ENCODE results near the gene GPR84. TPM values are rescaled to one million over a fixed set of nuclear protein-coding genes. Genes with fewer than 3 reads are reported as not detected.

The GPR84 gene
- polyA plus RNA-seq, 1 donor (not counting 4 experiments of a cell fraction or from before 2014, with no cell fraction given): 0.12 TPM

- H4K20me1 ChIP-seq (ENCODE audit: control insufficient read depth, extremely low read depth, insufficient read depth, low read length): no peaks in the 10 kb centered on the region
- TF ChIP-seq, protein P1, sequence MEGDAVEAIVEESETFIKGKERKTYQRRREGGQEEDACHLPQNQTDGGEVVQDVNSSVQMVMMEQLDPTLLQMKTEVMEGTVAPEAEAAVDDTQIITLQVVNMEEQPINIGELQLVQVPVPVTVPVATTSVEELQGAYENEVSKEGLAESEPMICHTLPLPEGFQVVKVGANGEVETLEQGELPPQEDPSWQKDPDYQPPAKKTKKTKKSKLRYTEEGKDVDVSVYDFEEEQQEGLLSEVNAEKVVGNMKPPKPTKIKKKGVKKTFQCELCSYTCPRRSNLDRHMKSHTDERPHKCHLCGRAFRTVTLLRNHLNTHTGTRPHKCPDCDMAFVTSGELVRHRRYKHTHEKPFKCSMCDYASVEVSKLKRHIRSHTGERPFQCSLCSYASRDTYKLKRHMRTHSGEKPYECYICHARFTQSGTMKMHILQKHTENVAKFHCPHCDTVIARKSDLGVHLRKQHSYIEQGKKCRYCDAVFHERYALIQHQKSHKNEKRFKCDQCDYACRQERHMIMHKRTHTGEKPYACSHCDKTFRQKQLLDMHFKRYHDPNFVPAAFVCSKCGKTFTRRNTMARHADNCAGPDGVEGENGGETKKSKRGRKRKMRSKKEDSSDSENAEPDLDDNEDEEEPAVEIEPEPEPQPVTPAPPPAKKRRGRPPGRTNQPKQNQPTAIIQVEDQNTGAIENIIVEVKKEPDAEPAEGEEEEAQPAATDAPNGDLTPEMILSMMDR (optimal IDR thresholded peaks at IDR 0.05 in 1 of 3, IDR thresholded peaks at IDR 0.05 in 1 of 3, conservative IDR thresholded peaks at IDR 0.05 in 1 of 3; ENCODE audit: extremely low read depth in 1 of 3, insufficient read depth in 2 of 3, low read length in 3 of 3): no peak
- no peak for TF ChIP-seq EZH2 (IDR thresholded peaks at IDR 0.05; ENCODE audit: low read length)
- peak; percentile 80 for FAIRE-seq
Observed at GRCh38 chr12:54411391-54412241, 47.3 kb upstream of the GPR84 start.

GRCh38 chr12:54409267-54409666, 45.0 kb upstream of the GPR84 start:
- TF ChIP-seq EZH2 (IDR thresholded peaks at IDR 0.05; ENCODE audit: low read length): no peak
- TF ChIP-seq, protein P1 (optimal IDR thresholded peaks at IDR 0.05 in 1 of 3, IDR thresholded peaks at IDR 0.05 in 1 of 3, conservative IDR thresholded peaks at IDR 0.05 in 1 of 3; ENCODE audit: extremely low read depth in 1 of 3, insufficient read depth in 2 of 3, low read length in 3 of 3): no peak
- peaks cover 5% of the 10 kb centered on the region for H3K9me1 ChIP-seq (ENCODE audit: control insufficient read depth, extremely low read depth, insufficient read depth, low read length)
- no peak overlapping the region for H2AFZ ChIP-seq (ENCODE audit: control insufficient read depth, low read length)
- DNase-seq (ENCODE audit: low read depth, low spot score): no peak
- FAIRE-seq: no peak
- no peaks in the 10 kb centered on the region for H4K20me1 ChIP-seq (ENCODE audit: control insufficient read depth, extremely low read depth, insufficient read depth, low read length)
- no peak overlapping the region for H3K4me2 ChIP-seq (ENCODE audit: control insufficient read depth, extremely low read depth, insufficient read depth, low read depth, low read length)
- no peak overlapping the region for H3K27ac ChIP-seq (ENCODE audit: control insufficient read depth, insufficient read depth, low read length)
- H3K4me3 ChIP-seq (ENCODE audit: control insufficient read depth in 2 of 3, extremely low read depth in 1 of 3, insufficient read depth in 2 of 3, low read depth in 1 of 3, low read length in 3 of 3): no peak overlapping the region
- dilution Hi-C loops (cut with MboI; ENCODE audit: extremely low pct_ligation_motif_present, low sequenced_read_pairs): no loop called here
- H3K27me3 ChIP-seq (ENCODE audit: control insufficient read depth, extremely low read depth, insufficient read depth, low read length): no peaks in the 10 kb centered on the region
- peaks cover 45 to 51% of the 10 kb centered on the region in 2 experiments for H3K36me3 ChIP-seq (ENCODE audit: control insufficient read depth in 2 of 2, extremely low read depth in 1 of 2, insufficient read depth in 2 of 2, low read length in 2 of 2)
- H3K9ac ChIP-seq (ENCODE audit: control insufficient read depth, extremely low read depth, insufficient read depth, low read length): no peak overlapping the region
- peaks cover 31% of the 10 kb centered on the region for H3K4me1 ChIP-seq (ENCODE audit: control insufficient read depth, extremely low read depth, insufficient read depth, low read length)
- peaks cover 25% of the 10 kb centered on the region for H3K79me2 ChIP-seq (ENCODE audit: control insufficient read depth, insufficient read depth, low read length)
- H3K9me3 ChIP-seq (ENCODE audit: control insufficient read depth, low read depth, low read length): no peaks in the 10 kb centered on the region

More at GRCh38 chr12:54411391-54412241, 47.3 kb upstream of the GPR84 start:
- peak overlapping the region; percentile 53 for H3K9ac ChIP-seq (ENCODE audit: control insufficient read depth, extremely low read depth, insufficient read depth, low read length)
- peak overlapping the region; percentile 80 for H3K27ac ChIP-seq (ENCODE audit: control insufficient read depth, insufficient read depth, low read length)
- no peak overlapping the region for H3K4me2 ChIP-seq (ENCODE audit: control insufficient read depth, extremely low read depth, insufficient read depth, low read depth, low read length)
- peaks cover 43% of the 10 kb centered on the region for H3K4me1 ChIP-seq (ENCODE audit: control insufficient read depth, extremely low read depth, insufficient read depth, low read length)
- H3K9me3 ChIP-seq (ENCODE audit: control insufficient read depth, low read depth, low read length): no peaks in the 10 kb centered on the region
- peaks cover 47% of the 10 kb centered on the region for H3K79me2 ChIP-seq (ENCODE audit: control insufficient read depth, insufficient read depth, low read length)
- dilution Hi-C loops (cut with MboI; ENCODE audit: extremely low pct_ligation_motif_present, low sequenced_read_pairs): no loop called here
- DNase-seq (ENCODE audit: low read depth, low spot score): peak; percentile 95
- no peaks in the 10 kb centered on the region for H3K27me3 ChIP-seq (ENCODE audit: control insufficient read depth, extremely low read depth, insufficient read depth, low read length)
- no peak overlapping the region for H2AFZ ChIP-seq (ENCODE audit: control insufficient read depth, low read length)
- peaks cover 26 to 31% of the 10 kb centered on the region in 2 experiments for H3K36me3 ChIP-seq (ENCODE audit: control insufficient read depth in 2 of 2, extremely low read depth in 1 of 2, insufficient read depth in 2 of 2, low read length in 2 of 2)
- no peak overlapping the region for H3K4me3 ChIP-seq (ENCODE audit: control insufficient read depth in 2 of 3, extremely low read depth in 1 of 3, insufficient read depth in 2 of 3, low read depth in 1 of 3, low read length in 3 of 3)
- peaks cover 5% of the 10 kb centered on the region for H3K9me1 ChIP-seq (ENCODE audit: control insufficient read depth, extremely low read depth, insufficient read depth, low read length)

All from keratinocyte (primary cell).